DMS153 treated with DMSO at 0.1 percent for 48 hours (cell line): ENCODE results near the gene FBXW4.
A peak's percentile ranks its signal among the peaks of the same experiment; 100 is the strongest.

Experiments used
- DNase-seq: peaks from one replicate; lab custom pipeline; 2025; ENCODE audit not compliant: unreplicated experiment; lab: John Stamatoyannopoulos, UW

FBXW4 gene

GRCh38 chr10:101587725-101588653 is 107.0 kb downstream of the FBXW4 start, which contains the start of the genes DPCD and POLL:
DPCD (plus strand) TSS chr10:101588321; CDS start chr10:101588337, 16 bp downstream.
POLL (minus strand) TSS chr10:101588257; CDS start chr10:101587360, 897 bp downstream.
- DNase-seq, result peak; percentile 85

DNA sequence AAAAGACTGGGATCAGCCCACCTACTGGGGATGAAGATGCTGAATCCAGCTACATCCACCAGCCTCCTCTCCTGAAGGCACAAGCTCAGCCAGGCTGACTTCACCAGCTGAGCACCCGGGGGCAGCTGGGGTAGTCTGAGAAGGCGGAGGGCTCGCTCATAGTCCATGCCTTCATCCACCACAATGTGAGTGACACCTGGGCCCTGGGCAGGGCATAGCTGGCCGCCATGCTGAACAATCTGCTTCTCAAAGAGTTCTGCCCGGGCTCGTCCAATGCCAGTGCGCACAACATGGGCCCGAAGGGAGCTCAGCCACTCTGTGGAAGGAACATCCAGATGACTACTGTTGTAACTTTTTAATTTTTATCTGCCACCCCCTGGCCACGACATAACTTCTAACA is 109.1 kb downstream of the FBXW4 start:
- DNase-seq, result no peak

DNA sequence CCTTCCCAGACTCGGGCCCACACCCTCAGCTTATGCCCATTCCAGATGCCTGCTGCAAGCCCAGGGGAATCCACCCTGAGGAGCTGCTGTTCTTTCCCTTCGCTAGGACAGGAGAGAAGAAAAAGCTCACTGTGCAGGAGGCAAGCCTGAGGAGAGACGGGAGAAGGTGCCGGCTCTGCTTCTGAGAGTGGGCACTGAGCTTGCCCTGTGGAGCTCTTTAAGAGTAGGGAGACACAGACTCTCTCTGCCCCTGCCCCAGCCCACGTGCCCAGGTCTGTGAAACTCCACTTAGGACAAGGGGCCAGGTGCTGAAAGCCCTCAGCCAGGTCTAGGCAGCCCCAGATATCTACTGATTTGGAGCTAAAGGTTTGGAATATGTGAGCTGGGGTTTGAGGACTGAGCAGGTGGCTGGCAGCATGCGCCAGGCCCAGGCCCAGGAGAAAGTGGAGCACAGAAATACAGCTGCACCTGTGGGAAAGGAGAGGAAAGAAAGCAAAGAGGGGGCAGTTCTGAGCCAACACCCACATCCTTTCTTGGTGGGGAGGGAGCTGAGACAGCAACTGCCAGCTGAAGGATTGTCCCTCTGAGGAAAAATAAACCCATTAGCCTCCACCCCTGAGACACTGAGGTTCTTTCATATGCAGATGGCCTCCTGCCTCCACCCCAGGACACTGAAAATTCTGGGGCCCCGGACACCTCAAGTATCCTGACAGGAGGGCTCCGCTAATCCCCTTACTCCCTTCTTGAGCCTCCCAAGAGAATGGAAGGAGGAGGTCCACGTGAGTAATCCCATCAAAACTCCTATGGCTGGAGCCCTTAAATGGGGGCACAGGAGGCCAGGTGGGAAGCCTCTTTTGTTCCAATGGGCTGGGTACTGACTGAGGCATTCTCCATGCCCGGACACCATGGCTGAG is 114.2 kb downstream of the FBXW4 start:
- no peak for DNase-seq

DNA sequence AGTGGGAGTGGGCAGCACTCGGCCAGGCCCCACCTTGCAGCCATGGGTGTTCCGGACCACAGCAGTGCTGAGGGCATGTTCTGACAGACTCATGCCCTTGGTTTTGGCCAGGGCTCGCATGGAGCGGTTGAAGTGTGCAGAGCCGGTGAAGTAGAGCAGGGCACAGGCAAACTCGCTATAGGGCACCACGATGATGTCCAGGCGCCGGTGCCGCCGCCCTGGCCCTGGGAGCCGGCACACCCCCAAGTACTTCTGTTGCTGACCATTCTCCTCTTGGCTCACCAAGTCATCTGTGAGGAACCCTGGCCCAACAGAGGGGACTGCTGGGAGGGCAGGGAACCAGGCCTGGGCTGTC is 115.5 kb downstream of the FBXW4 start:
- DNase-seq, result no peak

GRCh38 chr10:101578803-101579515 is 116.0 kb downstream of the FBXW4 start:
- no peak for DNase-seq

- DNase-seq, result no peak
Measured at GRCh38 chr10:101578192-101578591, 116.8 kb downstream of the FBXW4 start.

- no peak for DNase-seq
Measured at GRCh38 chr10:101577121-101577871, 117.7 kb downstream of the FBXW4 start.

DNA sequence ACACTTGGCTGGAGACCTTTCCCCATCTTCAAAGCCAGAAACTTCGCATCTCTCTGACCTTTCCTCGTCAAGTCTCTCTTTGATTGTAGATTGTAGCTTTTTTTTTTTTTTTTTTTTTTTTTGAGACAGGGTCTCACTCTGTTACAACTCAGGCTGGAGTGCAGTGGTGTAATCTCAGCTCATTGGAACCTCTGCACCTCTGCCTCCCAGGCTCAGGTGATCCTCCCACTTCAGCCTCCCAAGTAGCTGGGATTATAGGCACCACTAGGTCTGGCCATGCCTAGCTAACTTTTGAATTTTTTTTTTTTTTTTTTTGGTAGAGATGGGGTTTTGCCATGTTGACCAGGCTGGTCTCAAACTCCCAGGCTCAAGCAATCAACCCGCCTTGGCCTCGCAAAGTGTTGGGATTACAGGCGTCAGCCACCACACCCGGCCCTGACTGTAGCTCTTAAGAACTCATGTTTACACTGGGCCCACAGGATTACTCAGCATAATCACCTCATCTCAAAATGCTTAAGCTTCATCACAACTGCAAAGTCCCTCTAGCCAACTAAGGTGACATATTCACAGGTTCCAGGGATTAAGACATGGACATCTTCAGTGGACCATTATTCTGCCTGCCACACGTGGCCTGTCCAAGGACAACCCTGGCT is 118.6 kb downstream of the FBXW4 start:
- no peak for DNase-seq

DNA sequence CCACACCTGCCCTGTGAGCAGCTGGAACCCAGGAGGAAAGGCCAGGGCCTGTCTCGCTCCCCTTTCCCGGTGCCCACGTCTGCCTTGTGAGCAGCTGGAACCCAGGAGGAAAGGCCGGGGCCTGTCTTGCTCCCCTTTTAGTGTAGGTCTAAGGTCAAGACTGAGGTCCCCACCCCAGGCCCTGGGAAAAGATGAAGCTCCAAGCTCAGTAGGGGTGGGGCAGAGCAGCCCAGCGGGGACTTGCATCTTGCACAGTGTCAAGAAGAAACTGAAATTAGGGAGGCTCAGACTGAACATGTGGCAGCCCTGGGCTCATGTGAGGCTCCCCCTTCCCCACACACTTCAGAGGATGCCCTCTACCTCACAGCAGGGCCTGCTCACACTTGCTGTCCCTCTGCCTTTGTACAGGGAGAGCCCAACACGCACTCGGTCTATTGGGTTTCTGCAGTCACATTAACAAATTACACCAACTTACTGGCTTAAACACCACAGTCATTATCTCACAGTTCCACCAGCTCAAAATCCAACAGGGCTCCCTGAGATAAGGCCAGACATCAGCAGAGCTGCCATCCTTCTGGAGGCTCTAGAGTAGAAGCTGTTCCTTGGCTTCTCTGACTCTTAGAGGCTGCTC is 119.3 kb downstream of the FBXW4 start:
- DNase-seq, result no peak

- no peak for DNase-seq
Measured at GRCh38 chr10:101575091-101575490, 119.9 kb downstream of the FBXW4 start.

- DNase-seq, result no peak
Measured at GRCh38 chr10:101573885-101574753, 120.9 kb downstream of the FBXW4 start.

DNA sequence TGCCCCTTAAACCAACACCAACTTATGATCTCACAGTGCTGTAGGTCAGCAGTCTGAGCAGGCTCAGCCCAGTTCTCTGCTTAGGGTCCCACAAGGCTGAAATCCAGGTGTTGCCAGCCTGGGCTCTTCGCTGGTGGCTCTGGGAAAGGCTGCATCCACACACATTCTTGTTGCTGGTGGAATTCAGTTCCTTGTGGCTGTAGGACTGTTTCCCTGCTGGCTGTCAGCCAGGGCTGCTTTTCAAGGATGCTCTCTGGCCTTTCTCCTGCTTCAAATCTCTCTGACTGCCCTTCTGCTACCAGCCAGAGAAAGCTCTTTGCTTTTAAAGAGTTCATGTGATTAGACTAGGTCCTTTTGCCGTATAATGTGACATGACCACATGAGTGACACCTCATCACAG is 122.2 kb downstream of the FBXW4 start:
- no peak for DNase-seq

DNA sequence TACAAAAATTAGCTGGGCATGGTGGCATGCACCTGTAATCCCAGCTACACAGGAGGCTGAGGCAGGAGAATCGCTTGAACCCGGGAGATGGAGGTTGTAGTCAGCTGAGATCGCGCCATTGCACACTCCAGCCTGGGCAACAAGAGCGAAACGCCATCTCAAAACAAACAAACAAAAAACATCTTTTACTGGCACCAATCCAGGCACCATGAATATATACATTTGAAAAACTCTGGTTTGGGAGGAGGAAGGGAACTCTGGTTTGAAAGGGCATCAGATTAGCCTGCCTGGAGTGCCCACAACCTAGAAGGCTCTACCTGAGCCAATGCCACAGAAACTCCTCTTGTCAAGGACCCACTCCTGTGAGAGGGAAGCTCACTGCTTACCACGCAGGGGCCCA is 122.8 kb downstream of the FBXW4 start:
- no peak for DNase-seq

GRCh38 chr10:101571271-101571925 is 123.6 kb downstream of the FBXW4 start:
- no peak for DNase-seq

DNA sequence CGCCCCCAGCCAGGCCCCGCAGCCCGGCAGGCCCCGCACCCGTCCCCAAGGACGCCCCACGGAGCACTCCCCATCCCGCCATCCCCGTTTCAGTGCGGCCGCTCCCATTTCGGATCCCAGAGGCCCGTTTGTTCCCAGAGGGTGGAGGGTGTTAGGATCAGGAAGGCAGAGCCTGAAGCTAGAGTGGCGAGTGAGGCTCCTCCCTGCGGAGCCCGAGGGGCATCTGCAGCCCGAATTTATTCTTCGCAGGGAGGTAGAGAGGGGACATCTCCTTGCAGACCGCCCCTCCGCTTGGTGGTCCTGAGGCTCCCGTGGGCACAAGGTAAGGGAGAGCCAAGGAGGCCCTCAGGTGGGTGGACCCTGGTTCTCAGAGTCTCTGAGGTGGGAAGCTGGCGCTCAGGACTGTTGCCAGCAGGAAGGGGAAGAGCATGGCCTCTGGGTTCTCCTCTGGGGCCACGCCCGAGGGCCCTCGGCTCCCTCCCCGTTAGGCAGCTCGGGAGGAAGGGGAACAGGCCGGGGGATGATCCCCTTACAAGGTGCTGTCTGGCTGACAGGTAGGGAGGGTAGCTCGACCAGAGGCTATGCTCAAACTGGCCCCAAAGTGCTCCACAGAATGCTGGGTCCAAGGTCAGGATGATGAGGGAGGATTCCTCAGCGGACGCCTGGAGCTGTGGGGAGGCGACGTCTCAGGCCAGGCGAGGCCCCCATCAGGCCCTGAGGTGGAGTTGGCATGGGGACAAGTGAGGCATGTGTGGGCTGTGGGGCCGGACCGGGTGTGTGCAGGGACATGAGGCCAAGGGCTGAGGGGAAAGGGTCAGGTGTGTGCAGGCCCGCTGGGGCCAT is 124.3 kb downstream of the FBXW4 start:
- DNase-seq, result peak; percentile 36

- DNase-seq, result peak; percentile 62
Measured at GRCh38 chr10:101569622-101570427, 125.1 kb downstream of the FBXW4 start.
